HepG2 (cell line): ENCODE data around the gene WNT3. TPM values are rescaled to one million over a fixed set of nuclear protein-coding genes. Genes with fewer than 3 reads are reported as not detected.

Experiments used
- ATAC-seq: fragments of 200-7000 bp; cut with Tn5 transposase; 3 replicates; pipeline ENCODE4 v1.9.1; 2020; ENCODE audit warnings: mild to moderate bottlenecking, moderate library complexity
- BruUV-seq: library from RNA; stranded (reverse); fragments of 400-500 nt; replicated peaks from 2 replicates; lab custom pipeline; 2021; lab: Mats Ljungman, UMichigan
- CTCF ChIA-PET: fragments of 300-600 bp; formaldehyde crosslinking; extraction: SDS; loops from one replicate; lab custom pipeline; 2021; ENCODE audit warnings: low total read pairs, inconsistent platforms, low intra/inter-chr PET ratio; lab: Yijun Ruan, JAX
- POLR2A ChIA-PET: fragments of 350-600 bp; sonication (Branson Sonifier 250); formaldehyde crosslinking; loops from one replicate; lab custom pipeline; 2020; ENCODE audit warnings: antibody characterized with exemption, inconsistent platforms; lab: Yijun Ruan, JAX
- DNase-seq: peaks from one replicate; pipeline ENCODE4 v3.0.0-alpha.2; 2015; ENCODE audit warnings: low spot score
- FAIRE-seq: peaks from 3 replicates; lab custom pipeline; 2011; peaks lifted over from hg19 to GRCh38; lab: Jason Lieb, UNC
- H2AFZ ChIP-seq: one replicate; pipeline ENCODE4 v1.6.1; 2011; ENCODE audit warnings: low read length, inconsistent platforms
- H3K27ac ChIP-seq: fragments of 300-600 bp; 3 replicates; pipeline ENCODE4 v1.8.0; 2011; ENCODE audit warnings: mixed run types, mild to moderate bottlenecking, mixed read lengths, low read length, inconsistent platforms; ENCODE audit not compliant: insufficient read depth; ENCODE audit errors: extremely low read length
- H3K27me3 ChIP-seq, 2 experiments: fragments of 200-600 bp in 1 of 2; 2 replicates in 1 of 2; 3 replicates in 1 of 2; pipeline versions ENCODE4 v1.6.0 to v1.8.0; 2011; ENCODE audit warnings: low read length in 2 of 2, mild to moderate bottlenecking in 2 of 2, moderate library complexity in 2 of 2, inconsistent platforms in 1 of 2; ENCODE audit not compliant: insufficient read depth in 2 of 2, control insufficient read depth in 1 of 2
- H3K36me3 ChIP-seq, 2 experiments: fragments of 200-600 bp in 1 of 2; replicated peaks in 1 of 2; 2 replicates in 1 of 2; 3 replicates in 1 of 2; pipeline versions ENCODE4 v1.5.1 to v1.8.0; 2011; ENCODE audit warnings: low read length in 2 of 2, inconsistent platforms in 1 of 2; ENCODE audit not compliant: insufficient read depth in 2 of 2, control insufficient read depth in 1 of 2
- H3K4me1 ChIP-seq: 2 replicates; pipeline ENCODE4 v1.5.1; 2012; ENCODE audit warnings: low read length, inconsistent platforms; ENCODE audit not compliant: insufficient read depth
- H3K4me2 ChIP-seq: 2 replicates; pipeline ENCODE4 v1.6.0; 2011; ENCODE audit warnings: low read depth, low read length, inconsistent platforms
- H3K4me3 ChIP-seq, 3 experiments: fragments of 200-600 bp in 1 of 3; sonication (generic), shearing (Covaris generic) in 1 of 3; replicated peaks in 1 of 3; 2 replicates each; pipeline ENCODE4 v1.5.1; 2011 to 2016; ENCODE audit warnings: low read length in 3 of 3, inconsistent platforms in 2 of 3, low read depth in 2 of 3, mild to moderate bottlenecking in 2 of 3, control low read depth in 1 of 3, mixed read lengths in 1 of 3; ENCODE audit not compliant: insufficient read depth in 1 of 3
- H3K79me2 ChIP-seq: one replicate; pipeline ENCODE4 v1.6.1; 2011; ENCODE audit warnings: low read length, inconsistent platforms; ENCODE audit not compliant: insufficient read depth
- H3K9ac ChIP-seq: 2 replicates; pipeline ENCODE4 v1.6.0; 2011; ENCODE audit warnings: mild to moderate bottlenecking, low read depth, low read length, inconsistent platforms; ENCODE audit not compliant: insufficient read depth
- H3K9me3 ChIP-seq: 2 replicates; pipeline ENCODE4 v1.5.1; 2012; ENCODE audit warnings: mild to moderate bottlenecking, low read length
- H4K20me1 ChIP-seq: 2 replicates; pipeline ENCODE4 v1.6.0; 2011; ENCODE audit warnings: inconsistent platforms, mild to moderate bottlenecking, low read length, moderate library complexity; ENCODE audit not compliant: insufficient read depth
- ATF3 ChIP-seq: sonication (generic); formaldehyde crosslinking; IDR thresholded peaks from 2 replicates; pipeline ENCODE4 v1.4.0; 2020; ENCODE audit warnings: missing genetic modification reagents
- FUBP1 ChIP-seq: sonication (generic); formaldehyde crosslinking; IDR thresholded peaks from 2 replicates; pipeline ENCODE4 v1.5.1; 2020; ENCODE audit warnings: missing genetic modification reagents, mild to moderate bottlenecking, borderline replicate concordance
- GMEB2 ChIP-seq: IDR thresholded peaks from 2 replicates; pipeline ENCODE4 v1.6.1; 2016; ENCODE audit warnings: missing biosample characterization, missing genetic modification reagents, low read depth
- GRHL1 ChIP-seq: sonication (generic); formaldehyde crosslinking; conservative IDR thresholded peaks from 2 replicates; pipeline ENCODE4 v1.8.0; 2022; ENCODE audit warnings: missing genetic modification reagents
- MAZ ChIP-seq, 2 experiments: sonication (generic) in 1 of 2; formaldehyde crosslinking in 1 of 2; IDR thresholded peaks; 2 replicates each; pipeline versions ENCODE4 v1.5.0 to v1.6.1; 2012 to 2020; ENCODE audit warnings: low read depth in 2 of 2, mild to moderate bottlenecking in 2 of 2, borderline replicate concordance in 1 of 2, improper control_type of control experiment in 1 of 2, low read length in 1 of 2, missing genetic modification reagents in 1 of 2, moderate library complexity in 1 of 2
- NR2F1 ChIP-seq, 2 experiments: fragments of 450-650 bp in 1 of 2; formaldehyde crosslinking in 1 of 2; IDR thresholded peaks; 2 replicates each; pipeline versions ENCODE4 v1.5.0 to v1.6.1; 2016 to 2020; ENCODE audit warnings: mild to moderate bottlenecking in 1 of 2, missing compliant biosample characterization in 1 of 2, missing genetic modification reagents in 1 of 2, moderate library complexity in 1 of 2
- STAT6 ChIP-seq: sonication (generic); formaldehyde crosslinking; IDR thresholded peaks from 2 replicates; pipeline ENCODE4 v1.4.0; 2020; ENCODE audit warnings: missing genetic modification reagents, mild to moderate bottlenecking, borderline replicate concordance
- ZBTB44 ChIP-seq: sonication (generic); formaldehyde crosslinking; IDR thresholded peaks from 2 replicates; pipeline ENCODE4 v1.4.0; 2020; ENCODE audit warnings: missing genetic modification reagents
- ZNF280B ChIP-seq: sonication (generic); formaldehyde crosslinking; IDR thresholded peaks from 2 replicates; pipeline ENCODE4 v1.5.0; 2020; ENCODE audit warnings: missing genetic modification reagents, mild to moderate bottlenecking, borderline replicate concordance
- ZNF776 ChIP-seq: sonication (generic); formaldehyde crosslinking; IDR thresholded peaks from 2 replicates; pipeline ENCODE4 v1.4.0; 2020; ENCODE audit warnings: mild to moderate bottlenecking, missing genetic modification reagents
- WGBS: methylation state at CpG from one replicate; pipeline ENCODE4 v1.1.6; 2017; ENCODE audit warnings: low lambda C conversion rate; 5-methylcytosine and 5-hydroxymethylcytosine counted together
- in situ Hi-C: cut with HindIII; loops from 2 replicates; pipeline ENCODE4 v1.10.0; 2017; ENCODE audit warnings: low pct_unique_long_range_greater_than_20kb; ENCODE audit not compliant: extremely low pct_ligation_motif_present
- intact Hi-C: fragments of 100-400 bp; cut with micrococcal nuclease; formaldehyde crosslinking; loops from one replicate; pipeline ENCODE4 v1.10.0; 2022; ENCODE audit not compliant: unreplicated experiment
- polyA plus RNA-seq, 8 experiments: library from polyadenylated mRNA; depleted of rRNA in 3 of 8; stranded (reverse) in 7 of 8; unstranded in 1 of 8; fragments of >200 nt; fragmentation: Illumina TruSeq in 4 of 8; extraction: Trizol in 4 of 8; gene quantifications; 2 replicates each; pipeline versions ENCODE4 v1.2.1 to v1.2.3, GENCODE V29; 2011 to 2016; ENCODE audit warnings: low read depth in 4 of 8, missing spikeins in 1 of 8, mixed read lengths in 1 of 8; ENCODE audit not compliant: insufficient read depth in 1 of 8
- total RNA-seq, 5 experiments: library from RNA; depleted of rRNA; stranded (reverse); fragments of >200 nt; fragmentation: Illumina TruSeq; extraction: Trizol; gene quantifications; 2 replicates each; pipeline ENCODE4 v1.2.3, GENCODE V29; 2016; ENCODE audit warnings: low read depth in 1 of 5

Gene WNT3
- total and polyA plus RNA-seq, 2 of the 13 experiments (the other 11 are each of a cell fraction or from before 2014, with no cell fraction given) = 8.5 to 10.3 TPM

GRCh38 chr17:46836500-46836899, 18.0 kb upstream of the WNT3 start:
- no peak overlapping the region for H3K27ac ChIP-seq
- peaks cover 30% of the 10 kb centered on the region for H3K4me1 ChIP-seq
- H3K4me3 ChIP-seq = no peak overlapping the region
- H3K4me2 ChIP-seq = no peak overlapping the region
- POLR2A ChIA-PET = no interaction called here
- CTCF ChIA-PET = no interaction called here
- intact Hi-C loops = no loop called here
- H4K20me1 ChIP-seq = no peaks in the 10 kb centered on the region
- DNase-seq = no peak
- BruUV-seq = no TSS peak
- H3K9me3 ChIP-seq = no peaks in the 10 kb centered on the region
- peaks cover 9 to 41% of the 10 kb centered on the region in 2 experiments for H3K27me3 ChIP-seq
- no peak overlapping the region for H2AFZ ChIP-seq
- H3K9ac ChIP-seq = no peak overlapping the region
- TF ChIP-seq ZBTB44 (CRISPR knock-in tag) = no peak
- no peak for TF ChIP-seq ZNF776 (CRISPR knock-in tag)
- no peak for TF ChIP-seq GMEB2 (CRISPR knock-in tag)
- TF ChIP-seq ATF3 (CRISPR knock-in tag) = no peak
- no peak for TF ChIP-seq GRHL1 (CRISPR knock-in tag)
- TF ChIP-seq NR2F1 (CRISPR knock-in tag; IDR thresholded peaks at IDR 0.05) = no peak
- no peak for TF ChIP-seq MAZ (IDR thresholded peaks at IDR 0.05; ENCODE audit: borderline replicate concordance, low read depth, low read length)
- TF ChIP-seq MAZ (CRISPR knock-in tag; IDR thresholded peaks at IDR 0.05; ENCODE audit: low read depth) = no peak
- no peak for TF ChIP-seq STAT6
- TF ChIP-seq ZNF280B (CRISPR knock-in tag) = no peak
- no peak for TF ChIP-seq FUBP1 (CRISPR knock-in tag)
- TF ChIP-seq, all 625 proteins: peak for 0
- Histone ChIP-seq H3K79me2 (no peaks in the 10 kb centered on the region), H3K36me3 (no peaks in the 10 kb centered on the region)
- FAIRE-seq (no peak), ATAC-seq (no peak)
- whole genome bisulfite sequencing = 78% methylated on average over 2 of the region's 2 CpGs
- in situ Hi-C loops = loop anchor here (5.0 to 25.0 kb wide), 2 partner anchors 41 to 824 kb away; no protein-coding TSS in a partner anchor
